ENCODE data around the gene MCAT.
"Not testable (repeated sequence)": the region's sequence is repeated elsewhere in the genome, so short reads cannot be mapped to it uniquely, and the experiment has no call there.

The MCAT gene

GRCh38 chr22:43110927-43111623 lies 32.1 kb downstream of the MCAT start:
- Histone ChIP-seq H3K4me3 (peak overlapping the region; percentile 53), H3K36me3 (replicated peaks) (no peaks in the 10 kb centered on the region), H3K27me3 (ENCODE audit: low read depth) (peaks cover 2% of the 10 kb centered on the region; the same call in 1 of the 2 replicates), H3K4me1 (no peaks in the 10 kb centered on the region; the same call in 1 of the 2 replicates), H3K9me3 (no peaks in the 10 kb centered on the region)
- peak in 1 of 2 experiments; percentile 58 for DNase-seq (ENCODE audit: low spot score in 2 of 2)
- in situ Hi-C loops (cut with MboI; ENCODE audit: low sequenced_read_pairs), result no loop called here

GRCh38 chr22:43110444-43110926 lies 32.7 kb downstream of the MCAT start, which contains the start of gene BIK:
Gene BIK, plus strand, starts transcription at chr22:43110750. Its CDS starts 13,273 bp downstream, at chr22:43124023.
- in situ Hi-C loops (cut with MboI; ENCODE audit: low sequenced_read_pairs), result no loop called here
- Histone ChIP-seq H3K27me3 (ENCODE audit: low read depth) (peaks cover 2% of the 10 kb centered on the region; the same call in 1 of the 2 replicates), H3K9me3 (no peaks in the 10 kb centered on the region), H3K4me1 (no peaks in the 10 kb centered on the region; the same call in 1 of the 2 replicates), H3K36me3 (replicated peaks) (no peaks in the 10 kb centered on the region), H3K4me3 (peak within 1 kb of the TSS; percentile 53)
- DNase-seq (ENCODE audit: low spot score in 2 of 2), result peak; percentile 48 to 82

- in situ Hi-C loops (cut with MboI; ENCODE audit: low sequenced_read_pairs), result no loop called here
- DNase-seq (ENCODE audit: low spot score in 2 of 2), result peak in 1 of 2 experiments; percentile 43
These were observed 33.2 kb downstream of the MCAT start for GRCh38 chr22:43109921-43110443.

GRCh38 chr22:43109511-43109910 lies 33.7 kb downstream of the MCAT start:
- DNase-seq (ENCODE audit: low spot score in 2 of 2), result no peak
- Histone ChIP-seq H3K36me3 (replicated peaks) (no peaks in the 10 kb centered on the region), H3K4me3 (no peak overlapping the region), H3K4me1 (no peaks in the 10 kb centered on the region; the same call in 1 of the 2 replicates), H3K9me3 (no peaks in the 10 kb centered on the region), H3K27me3 (ENCODE audit: low read depth) (peaks cover 2% of the 10 kb centered on the region; the same call in 1 of the 2 replicates)
- in situ Hi-C loops (cut with MboI; ENCODE audit: low sequenced_read_pairs), result no loop called here

More at GRCh38 chr22:43109921-43110443, 33.2 kb downstream of the MCAT start:
- Histone ChIP-seq H3K4me3 (peak overlapping the region; percentile 53), H3K36me3 (replicated peaks) (no peaks in the 10 kb centered on the region), H3K4me1 (no peaks in the 10 kb centered on the region; the same call in 1 of the 2 replicates), H3K27me3 (ENCODE audit: low read depth) (peaks cover 2% of the 10 kb centered on the region; the same call in 1 of the 2 replicates), H3K9me3 (no peaks in the 10 kb centered on the region)

GRCh38 chr22:43106302-43106701 lies 36.9 kb downstream of the MCAT start:
- Histone ChIP-seq H3K4me1 (peaks cover 7% of the 10 kb centered on the region), H3K36me3 (replicated peaks) (no peaks in the 10 kb centered on the region), H3K27me3 (ENCODE audit: low read depth) (peaks cover 2% of the 10 kb centered on the region; the same call in 1 of the 2 replicates), H3K9me3 (no peaks in the 10 kb centered on the region), H3K4me3 (no peak overlapping the region)
- in situ Hi-C loops (cut with MboI; ENCODE audit: low sequenced_read_pairs), result no loop called here
- DNase-seq (ENCODE audit: low spot score in 2 of 2), result no peak

GRCh38 chr22:43104950-43105349 lies 38.2 kb downstream of the MCAT start:
- H3K27me3 ChIP-seq (ENCODE audit: low read depth); H3K4me1 ChIP-seq; H3K4me3 ChIP-seq; DNase-seq (ENCODE audit: low spot score in 2 of 2); H3K36me3 ChIP-seq (replicated peaks); H3K9me3 ChIP-seq; in situ Hi-C loops (cut with MboI; ENCODE audit: low sequenced_read_pairs): not testable (repeated sequence)

GRCh38 chr22:43104056-43104625 lies 39.1 kb downstream of the MCAT start:
- H3K36me3 ChIP-seq (replicated peaks); in situ Hi-C loops (cut with MboI; ENCODE audit: low sequenced_read_pairs); H3K27me3 ChIP-seq (ENCODE audit: low read depth); H3K4me1 ChIP-seq; H3K4me3 ChIP-seq; H3K9me3 ChIP-seq: not testable (repeated sequence)
- peak; percentile 40 to 62 for DNase-seq (ENCODE audit: low spot score in 2 of 2)

- Histone ChIP-seq H3K4me3 (no peak overlapping the region), H3K36me3 (replicated peaks) (no peaks in the 10 kb centered on the region), H3K27me3 (ENCODE audit: low read depth) (no peaks in the 10 kb centered on the region), H3K9me3 (no peaks in the 10 kb centered on the region), H3K4me1 (peaks cover 7% of the 10 kb centered on the region)
- in situ Hi-C loops (cut with MboI; ENCODE audit: low sequenced_read_pairs), result no loop called here
- DNase-seq (ENCODE audit: low spot score in 2 of 2), result no peak
These were observed 41.9 kb downstream of the MCAT start for GRCh38 chr22:43101306-43101705.

- no peak overlapping the region for H3K4me3 ChIP-seq
- in situ Hi-C loops (cut with MboI; ENCODE audit: low sequenced_read_pairs), result no loop called here
- H3K27me3 ChIP-seq (ENCODE audit: low read depth), result no peaks in the 10 kb centered on the region
- H3K4me1 ChIP-seq, result peaks cover 7% of the 10 kb centered on the region
- H3K9me3 ChIP-seq, result no peaks in the 10 kb centered on the region
- no peak for DNase-seq (ENCODE audit: low spot score in 2 of 2)
- H3K36me3 ChIP-seq (replicated peaks), result no peaks in the 10 kb centered on the region
These were observed 43.0 kb downstream of the MCAT start for GRCh38 chr22:43100225-43100624.

- Histone ChIP-seq H3K36me3 (replicated peaks) (no peaks in the 10 kb centered on the region), H3K4me3 (no peak overlapping the region), H3K4me1 (peaks cover 3% of the 10 kb centered on the region), H3K9me3 (no peaks in the 10 kb centered on the region), H3K27me3 (ENCODE audit: low read depth) (no peaks in the 10 kb centered on the region)
- in situ Hi-C loops (cut with MboI; ENCODE audit: low sequenced_read_pairs), result no loop called here
- DNase-seq (ENCODE audit: low spot score in 2 of 2), result no peak
These were observed 44.1 kb downstream of the MCAT start for GRCh38 chr22:43099095-43099494.

GRCh38 chr22:43098356-43098755 lies 44.8 kb downstream of the MCAT start:
- Histone ChIP-seq H3K4me3 (no peak overlapping the region), H3K27me3 (ENCODE audit: low read depth) (no peaks in the 10 kb centered on the region), H3K36me3 (replicated peaks) (no peaks in the 10 kb centered on the region), H3K4me1 (no peaks in the 10 kb centered on the region), H3K9me3 (no peaks in the 10 kb centered on the region)
- no peak for DNase-seq (ENCODE audit: low spot score in 2 of 2)
- in situ Hi-C loops (cut with MboI; ENCODE audit: low sequenced_read_pairs), result no loop called here

GRCh38 chr22:43096420-43096819 lies 46.8 kb downstream of the MCAT start:
- Histone ChIP-seq H3K9me3 (no peaks in the 10 kb centered on the region), H3K4me3 (no peak overlapping the region), H3K4me1 (no peaks in the 10 kb centered on the region), H3K36me3 (replicated peaks) (no peaks in the 10 kb centered on the region), H3K27me3 (ENCODE audit: low read depth) (no peaks in the 10 kb centered on the region)
- in situ Hi-C loops (cut with MboI; ENCODE audit: low sequenced_read_pairs), result no loop called here
- DNase-seq (ENCODE audit: low spot score in 2 of 2), result no peak

GRCh38 chr22:43094551-43094950 lies 48.6 kb downstream of the MCAT start:
- no peaks in the 10 kb centered on the region for H3K27me3 ChIP-seq (ENCODE audit: low read depth)
- no peaks in the 10 kb centered on the region for H3K9me3 ChIP-seq
- no peaks in the 10 kb centered on the region for H3K36me3 ChIP-seq (replicated peaks)
- H3K4me1 ChIP-seq, result 0 out of 2 replicates have a peak, but pooled peaks cover 4% of the 10 kb centered on the region
- H3K4me3 ChIP-seq, result no peak overlapping the region
- in situ Hi-C loops (cut with MboI; ENCODE audit: low sequenced_read_pairs), result no loop called here
- no peak for DNase-seq (ENCODE audit: low spot score in 2 of 2)

GRCh38 chr22:43094085-43094484 lies 49.1 kb downstream of the MCAT start:
- H3K9me3 ChIP-seq, result no peaks in the 10 kb centered on the region
- no peaks in the 10 kb centered on the region for H3K36me3 ChIP-seq (replicated peaks)
- no peak for DNase-seq (ENCODE audit: low spot score in 2 of 2)
- no peaks in the 10 kb centered on the region for H3K27me3 ChIP-seq (ENCODE audit: low read depth)
- no peak overlapping the region for H3K4me3 ChIP-seq
- in situ Hi-C loops (cut with MboI; ENCODE audit: low sequenced_read_pairs), result no loop called here
- 0 out of 2 replicates have a peak, but pooled peaks cover 4% of the 10 kb centered on the region for H3K4me1 ChIP-seq
